ENCODE data around the gene TGFB1. TPM values are rescaled to one million over a fixed set of nuclear protein-coding genes. Genes with fewer than 3 reads are reported as not detected.

The TGFB1 gene
- total RNA-seq, 1 donor from 2014 or later, result 24.3 TPM

- TF ChIP-seq, protein P1, sequence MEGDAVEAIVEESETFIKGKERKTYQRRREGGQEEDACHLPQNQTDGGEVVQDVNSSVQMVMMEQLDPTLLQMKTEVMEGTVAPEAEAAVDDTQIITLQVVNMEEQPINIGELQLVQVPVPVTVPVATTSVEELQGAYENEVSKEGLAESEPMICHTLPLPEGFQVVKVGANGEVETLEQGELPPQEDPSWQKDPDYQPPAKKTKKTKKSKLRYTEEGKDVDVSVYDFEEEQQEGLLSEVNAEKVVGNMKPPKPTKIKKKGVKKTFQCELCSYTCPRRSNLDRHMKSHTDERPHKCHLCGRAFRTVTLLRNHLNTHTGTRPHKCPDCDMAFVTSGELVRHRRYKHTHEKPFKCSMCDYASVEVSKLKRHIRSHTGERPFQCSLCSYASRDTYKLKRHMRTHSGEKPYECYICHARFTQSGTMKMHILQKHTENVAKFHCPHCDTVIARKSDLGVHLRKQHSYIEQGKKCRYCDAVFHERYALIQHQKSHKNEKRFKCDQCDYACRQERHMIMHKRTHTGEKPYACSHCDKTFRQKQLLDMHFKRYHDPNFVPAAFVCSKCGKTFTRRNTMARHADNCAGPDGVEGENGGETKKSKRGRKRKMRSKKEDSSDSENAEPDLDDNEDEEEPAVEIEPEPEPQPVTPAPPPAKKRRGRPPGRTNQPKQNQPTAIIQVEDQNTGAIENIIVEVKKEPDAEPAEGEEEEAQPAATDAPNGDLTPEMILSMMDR (conservative IDR thresholded peaks at IDR 0.05; ENCODE audit: low read depth, low read length), result no peak
- DNase-seq (ENCODE audit: low read depth), result no peak
- H3K4me3 ChIP-seq (ENCODE audit: low read depth, low read length), result no peak overlapping the region
These were observed 34.8 kb downstream of the TGFB1 start for GRCh38 chr19:41318696-41319499.

DNA sequence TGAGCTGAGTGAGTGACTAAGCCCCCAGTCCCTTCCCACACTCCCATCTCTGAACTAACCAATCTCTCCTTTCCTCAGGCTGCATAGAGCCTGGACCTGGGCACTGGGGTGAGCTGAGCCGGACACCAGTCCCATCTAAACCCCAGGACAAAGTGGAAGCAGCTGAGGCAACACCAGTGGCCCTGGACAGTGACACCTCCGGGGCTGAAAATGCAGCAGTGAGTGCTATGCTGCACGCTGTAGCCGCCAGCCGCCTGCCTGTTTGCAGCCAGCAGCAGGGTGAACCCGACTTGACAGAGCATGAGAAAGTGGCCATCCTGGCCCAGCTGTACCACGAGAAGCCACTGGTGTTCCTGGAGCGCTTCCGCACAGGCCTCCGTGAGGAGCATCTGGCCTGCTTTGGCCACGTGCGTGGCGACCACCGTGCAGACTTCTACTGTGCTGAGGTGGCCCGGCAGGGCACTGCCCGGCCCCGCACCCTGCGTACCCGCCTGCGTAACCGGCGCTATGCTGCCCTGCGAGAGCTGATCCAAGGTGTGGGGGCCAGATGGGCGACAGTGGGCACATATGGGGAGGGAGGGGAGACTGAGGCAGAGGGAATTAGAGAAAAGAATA lies 37.3 kb downstream of the TGFB1 start:
- TF ChIP-seq, protein P1 (conservative IDR thresholded peaks at IDR 0.05; ENCODE audit: low read depth, low read length), result no peak
- no peak for DNase-seq (ENCODE audit: low read depth)
- H3K4me3 ChIP-seq (ENCODE audit: low read depth, low read length), result no peak overlapping the region

DNA sequence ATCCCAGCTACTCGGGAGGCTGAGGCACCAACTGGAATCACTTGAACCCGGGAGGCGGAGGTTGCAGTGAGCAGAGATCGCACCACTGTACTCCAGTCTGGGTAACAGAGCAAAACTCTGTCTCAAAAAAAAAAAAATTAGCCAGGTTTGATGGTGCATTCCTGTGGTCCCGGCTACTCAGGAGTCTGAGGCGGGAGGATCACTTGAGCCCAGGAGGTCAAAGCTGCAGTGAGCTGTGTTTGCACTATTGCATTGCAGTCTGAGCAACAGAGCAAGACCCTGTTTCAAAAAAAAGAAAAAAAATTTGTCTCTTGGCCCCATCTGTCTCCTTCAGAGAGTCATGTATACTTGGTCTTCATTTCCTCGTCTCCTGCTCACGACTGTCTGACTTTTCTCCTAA lies 42.1 kb downstream of the TGFB1 start:
- H3K4me3 ChIP-seq (ENCODE audit: low read depth, low read length), result peak overlapping the region; percentile 70
- no peak for DNase-seq (ENCODE audit: low read depth)
- TF ChIP-seq, protein P1 (conservative IDR thresholded peaks at IDR 0.05; ENCODE audit: low read depth, low read length), result no peak

GRCh38 chr19:41311072-41311471 lies 42.6 kb downstream of the TGFB1 start:
- TF ChIP-seq, protein P1 (conservative IDR thresholded peaks at IDR 0.05; ENCODE audit: low read depth, low read length), result no peak
- no peak for DNase-seq (ENCODE audit: low read depth)
- peak overlapping the region; percentile 70 for H3K4me3 ChIP-seq (ENCODE audit: low read depth, low read length)

- peak within 1 kb of the TSS; percentile 70 for H3K4me3 ChIP-seq (ENCODE audit: low read depth, low read length)
- TF ChIP-seq, protein P1 (conservative IDR thresholded peaks at IDR 0.05; ENCODE audit: low read depth, low read length), result no peak
- DNase-seq (ENCODE audit: low read depth), result peak; percentile 36
These were observed 43.5 kb downstream of the TGFB1 start, which contains the start of gene CCDC97 for GRCh38 chr19:41310033-41310831. Gene CCDC97 (plus strand): TSS chr19:41310172. CDS start chr19:41310311, 139 bp downstream.

DNA sequence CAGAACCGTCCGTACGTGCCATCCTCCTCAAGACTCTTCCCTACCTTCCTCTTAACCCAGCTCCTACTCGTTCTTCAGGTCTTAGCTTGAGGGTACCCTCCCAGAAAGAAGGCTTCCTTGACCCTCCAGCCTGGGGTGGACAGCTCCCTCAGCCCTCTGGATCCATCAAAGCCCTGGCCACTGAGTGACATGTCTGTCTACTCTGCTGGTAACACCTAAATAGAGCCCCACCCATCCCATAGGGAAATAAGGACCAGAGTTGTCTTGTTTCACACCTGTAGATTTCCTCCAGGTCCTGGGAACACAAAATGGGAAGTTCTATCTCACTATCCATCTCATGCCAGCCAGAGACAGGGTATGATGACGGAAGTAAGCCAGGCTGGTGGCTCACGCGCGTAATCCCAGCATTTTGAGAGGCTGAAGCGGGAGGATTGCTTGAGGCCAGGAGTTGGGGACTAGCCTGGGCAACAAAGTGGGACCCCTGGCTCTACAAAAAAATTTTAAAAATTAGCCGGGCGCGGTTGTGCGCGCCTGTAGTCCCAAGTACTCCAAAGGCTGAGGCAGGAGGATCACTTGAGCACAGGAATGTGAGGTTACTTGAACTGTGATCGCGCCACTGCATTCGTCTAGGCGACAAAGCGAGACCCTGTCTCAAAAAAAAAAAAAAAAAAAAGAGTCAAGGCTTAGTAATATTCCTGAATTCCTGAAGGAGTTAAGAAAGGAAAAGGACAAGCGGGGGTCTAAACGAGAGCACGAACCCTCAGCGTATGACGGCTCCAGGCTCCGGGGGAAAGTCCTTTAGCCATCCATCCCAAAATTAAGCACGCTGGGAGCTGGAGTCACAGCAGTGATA lies 44.3 kb downstream of the TGFB1 start:
- DNase-seq (ENCODE audit: low read depth), result no peak
- TF ChIP-seq, protein P1 (conservative IDR thresholded peaks at IDR 0.05; ENCODE audit: low read depth, low read length), result no peak
- H3K4me3 ChIP-seq (ENCODE audit: low read depth, low read length), result peak overlapping the region; percentile 70
